HG03135 (cell line): ENCODE results near the gene TBC1D7.

ENCODE experiments used
- ATAC-seq: cut with Tn5 transposase; IDR thresholded peaks from one replicate; pipeline ENCODE4 v1.9.1; 2021; ENCODE audit warnings: mild to moderate bottlenecking, moderate library complexity; ENCODE audit not compliant: unreplicated experiment

Gene TBC1D7

DNA sequence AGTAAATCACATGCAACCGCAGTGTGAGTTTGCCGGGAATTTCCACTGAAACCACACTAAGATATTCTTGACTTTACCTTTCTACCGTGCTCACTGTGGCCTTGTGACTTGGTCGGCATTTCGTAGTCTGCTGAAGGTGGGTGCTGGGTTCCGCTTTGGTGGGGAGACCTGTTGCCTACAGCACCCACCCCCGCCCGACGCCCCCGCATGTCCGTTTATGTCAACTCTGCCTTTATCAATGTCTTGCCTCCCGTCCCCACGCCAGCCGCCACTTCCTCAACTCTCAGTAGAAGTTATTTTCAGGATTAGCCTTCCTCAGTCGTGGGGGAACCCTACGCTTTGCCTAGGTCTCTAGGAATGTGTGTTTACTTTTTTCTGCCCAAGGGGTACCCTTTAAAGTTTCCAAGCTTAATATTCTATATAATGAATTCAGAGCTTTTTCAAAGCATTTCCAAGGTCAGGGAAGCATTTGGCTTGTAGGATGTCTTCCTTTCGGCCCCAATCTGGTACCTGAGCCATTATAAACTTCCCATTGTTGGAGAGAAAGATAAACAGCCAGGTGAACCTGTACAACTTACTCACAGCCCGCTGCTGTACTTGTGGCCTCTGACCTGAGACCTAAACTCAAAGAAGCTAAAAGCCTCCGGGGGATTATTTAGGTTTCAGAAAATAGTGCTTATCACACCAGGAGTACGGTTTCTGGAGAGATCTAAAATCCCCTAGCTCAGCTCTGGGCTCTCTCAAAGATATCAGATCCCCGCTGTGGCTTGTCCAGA, 54.2 kb downstream of the TBC1D7 start:
- no peak for ATAC-seq

GRCh38 chr6:13273202-13273930, 55.0 kb downstream of the TBC1D7 start:
- no peak for ATAC-seq

DNA sequence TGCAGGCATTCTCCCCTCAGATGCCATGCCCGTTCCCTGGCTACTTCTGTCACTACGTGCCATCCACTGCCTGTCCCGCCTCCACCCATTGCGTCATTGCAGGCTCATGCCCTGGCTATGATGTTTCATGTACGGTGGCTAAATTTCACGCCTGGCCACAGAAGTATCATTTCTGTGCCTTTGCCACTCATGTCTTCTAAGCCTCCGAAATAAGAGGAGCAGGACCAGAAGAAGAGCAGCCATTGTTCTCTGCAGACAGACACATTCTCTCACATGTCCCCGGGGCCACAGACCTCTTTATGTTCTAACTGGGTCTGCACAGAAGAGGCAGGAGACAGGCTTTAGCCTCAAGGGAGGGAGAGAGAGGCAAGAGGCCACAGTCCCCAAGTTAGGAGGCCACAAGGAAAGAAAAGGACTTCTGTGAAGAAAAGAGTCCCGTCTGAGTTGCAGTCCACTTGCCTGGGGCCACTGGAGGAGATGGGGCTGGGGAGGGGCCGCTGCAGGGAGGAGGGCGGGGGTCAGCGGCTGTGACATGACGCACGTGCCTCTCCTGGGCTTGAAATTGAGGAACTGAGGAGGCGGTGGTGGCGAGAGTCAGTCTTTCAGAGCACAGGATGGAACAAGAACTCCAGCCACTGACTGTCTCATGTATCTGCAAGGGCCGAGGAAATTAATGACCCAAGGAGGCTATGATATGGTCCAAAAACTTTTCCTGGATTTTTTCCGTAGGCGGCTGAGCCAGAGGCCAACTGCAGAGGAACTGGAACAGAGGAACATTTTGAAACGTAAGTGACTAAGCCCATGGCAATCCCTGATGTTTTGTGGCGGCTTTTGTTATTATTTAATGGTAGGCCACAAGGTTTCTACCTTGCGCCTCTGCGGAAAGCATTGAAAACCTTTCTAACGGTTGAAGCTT, 55.9 kb downstream of the TBC1D7 start:
- ATAC-seq = peak; percentile 65

- ATAC-seq = no peak
These were observed 59.3 kb downstream of the TBC1D7 start for GRCh38 chr6:13268913-13269518.

GRCh38 chr6:13267142-13267651, 61.1 kb downstream of the TBC1D7 start:
- ATAC-seq = no peak

- ATAC-seq = no peak
These were observed 64.7 kb downstream of the TBC1D7 start for GRCh38 chr6:13263669-13264068.

DNA sequence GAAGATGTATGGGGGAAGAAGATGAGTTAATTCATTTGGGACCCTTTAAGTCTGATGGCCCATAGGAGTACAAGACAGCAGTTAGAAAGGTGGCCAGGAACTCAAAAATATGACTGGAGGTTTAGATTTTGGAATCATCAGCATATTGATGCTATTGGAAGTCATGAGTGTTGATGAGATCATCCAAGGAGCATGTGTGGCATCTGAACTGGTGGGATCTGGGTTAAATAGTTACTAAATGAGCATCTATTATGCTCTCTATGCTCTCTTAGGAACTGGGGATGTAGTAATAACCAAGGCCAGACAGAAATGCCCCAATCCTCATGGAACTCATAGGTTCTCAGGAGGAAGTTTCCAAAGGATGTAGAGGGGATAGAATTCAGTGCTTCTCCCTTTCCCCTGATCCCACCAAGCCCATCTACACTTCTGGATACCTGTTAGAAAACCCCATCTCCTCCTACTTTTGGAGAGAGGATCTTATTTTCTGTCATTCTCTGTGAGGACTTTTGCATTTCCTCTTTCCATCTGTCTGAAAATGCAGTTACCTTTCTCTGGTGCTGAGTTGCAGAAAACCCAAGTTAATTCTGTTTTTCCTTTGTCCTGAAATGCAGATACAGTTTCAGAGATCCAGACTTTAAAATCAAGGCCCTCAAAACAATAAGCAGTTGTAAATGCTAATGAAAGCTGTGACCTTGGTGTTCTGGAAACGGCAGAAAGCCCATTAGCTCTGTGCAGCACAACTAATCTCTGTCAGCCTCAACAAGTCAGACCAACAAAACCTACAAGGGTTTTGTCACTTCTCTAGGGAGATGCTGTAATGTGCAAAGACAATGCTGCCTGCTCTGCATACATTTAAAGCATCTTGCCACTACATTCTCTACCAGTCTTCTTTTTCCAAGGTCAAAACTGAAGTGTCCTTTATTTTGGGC, 65.8 kb downstream of the TBC1D7 start:
- ATAC-seq = no peak

DNA sequence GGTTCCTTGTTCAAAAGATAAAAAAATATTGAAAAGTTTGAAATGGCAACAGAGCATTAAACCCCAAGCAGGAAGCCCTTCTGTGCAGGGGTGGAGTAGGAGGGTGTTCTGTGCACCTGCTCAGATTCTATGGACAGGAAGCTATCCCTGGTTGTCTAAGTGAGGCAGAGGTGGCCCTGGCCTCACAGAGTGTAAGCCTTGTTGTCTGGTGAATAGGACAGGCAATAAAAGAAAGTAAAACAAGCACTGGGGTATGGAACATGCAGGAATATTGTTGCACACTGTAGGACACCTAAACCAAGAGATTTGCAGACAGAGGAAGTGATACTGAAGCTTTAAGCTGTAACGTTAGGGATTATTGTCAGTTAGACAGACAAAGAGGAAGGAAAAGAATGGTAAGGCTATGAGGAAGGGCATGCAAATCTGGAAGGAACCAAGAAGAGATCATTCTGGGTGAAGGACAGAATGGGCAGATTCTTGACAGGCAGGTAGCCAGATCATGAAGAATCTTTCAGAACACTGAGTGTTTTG, 66.8 kb downstream of the TBC1D7 start:
- peak; percentile 58 for ATAC-seq

DNA sequence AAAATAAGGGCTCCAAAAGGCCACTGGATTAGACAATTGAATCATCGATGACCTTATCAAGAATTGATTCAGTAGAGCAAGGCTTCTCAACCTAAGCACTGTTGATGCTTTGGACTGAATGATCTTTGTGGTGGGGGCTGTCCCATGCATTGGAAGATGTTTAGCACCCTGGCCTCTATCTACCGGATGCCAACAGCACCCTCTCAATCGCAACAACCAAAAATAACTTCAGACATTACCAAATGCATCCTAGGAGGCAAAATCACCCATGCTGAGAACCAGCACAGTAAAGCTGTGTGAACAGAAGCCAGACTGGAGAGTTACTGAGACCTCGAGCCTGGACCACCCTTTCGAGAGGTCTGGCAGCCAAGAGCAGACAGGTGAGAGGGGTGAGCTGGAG, 67.5 kb downstream of the TBC1D7 start:
- ATAC-seq = no peak

DNA sequence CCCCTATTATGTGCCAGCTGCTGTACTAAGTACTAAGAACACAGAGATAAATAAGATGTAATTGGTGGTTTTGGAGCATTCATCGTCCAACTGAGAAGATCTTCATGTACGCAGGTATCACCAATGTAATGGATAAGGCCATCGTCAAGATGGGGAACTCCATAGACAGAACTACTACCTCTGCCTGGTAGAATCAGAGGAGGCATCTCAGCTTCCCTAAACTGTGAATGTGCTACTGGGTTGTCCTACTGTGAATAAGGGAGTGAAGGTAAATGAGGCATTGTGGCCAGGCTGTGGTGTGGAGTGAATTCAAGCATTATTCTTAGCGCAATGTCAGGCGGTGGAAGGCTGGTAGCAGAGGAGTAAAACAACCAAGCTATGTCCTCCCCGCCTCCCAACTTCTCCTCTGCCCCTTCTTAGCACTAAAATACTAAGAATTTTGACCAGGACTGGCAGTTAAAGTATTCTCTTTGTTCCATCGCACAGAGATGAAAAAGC, 68.2 kb downstream of the TBC1D7 start:
- ATAC-seq = no peak

GRCh38 chr6:13259393-13259792, 68.9 kb downstream of the TBC1D7 start:
- no peak for ATAC-seq

DNA sequence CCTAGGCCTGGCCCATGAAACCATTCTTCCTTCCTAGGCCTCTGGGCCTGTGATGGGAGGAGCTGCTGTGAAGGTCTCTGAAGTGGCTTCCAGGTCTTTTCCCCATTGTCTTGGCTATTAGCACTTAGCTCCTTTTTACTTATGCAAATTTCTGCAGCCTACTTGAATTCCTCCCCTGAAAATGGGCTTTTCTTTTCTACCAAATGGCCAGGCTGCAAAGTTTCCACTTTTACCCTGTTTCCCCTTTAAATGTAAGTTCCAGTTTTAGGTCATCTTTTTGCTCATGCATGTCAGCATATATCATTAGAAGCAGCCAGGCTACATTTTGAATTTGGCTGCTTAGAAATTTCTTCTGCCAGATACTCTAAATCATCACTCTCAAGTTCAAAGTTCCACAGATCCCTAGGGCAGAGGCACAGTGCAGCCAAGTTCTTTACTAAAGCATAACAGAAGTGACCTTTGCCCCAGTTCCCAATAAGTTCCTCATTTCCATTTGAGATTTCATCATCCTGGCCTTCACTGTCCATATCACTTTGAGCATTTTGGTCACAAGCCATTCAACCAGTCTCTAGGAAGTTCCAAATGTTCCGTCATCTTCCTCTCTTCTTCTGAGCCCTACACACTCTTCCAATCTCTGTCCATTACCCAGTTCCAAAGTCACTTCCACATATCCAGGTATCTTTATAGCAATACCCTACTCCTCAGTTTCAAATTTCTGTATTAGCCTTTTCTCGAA, 71.9 kb downstream of the TBC1D7 start:
- ATAC-seq = no peak
